H1 (cell line): ENCODE data around the gene POFUT2. TPM values are rescaled to one million over a fixed set of nuclear protein-coding genes. Genes with fewer than 3 reads are reported as not detected.

Source experiments
- CTCF ChIA-PET: fragments of 300-600 bp; sonication (Branson Sonifier 250); formaldehyde crosslinking; loops from one replicate; lab custom pipeline; 2021; ENCODE audit not compliant: partially characterized antibody; lab: Charles Lee
- POLR2A ChIA-PET: fragments of 300-600 bp; sonication (Branson Sonifier 250); formaldehyde crosslinking; loops from one replicate; lab custom pipeline; 2021; ENCODE audit warnings: inconsistent platforms; ENCODE audit not compliant: partially characterized antibody; lab: Charles Lee
- DNase-seq, 2 experiments: peaks; one replicate each; pipeline versions ENCODE4 v3.0.0 to v3.0.0-alpha.2; 2010 to 2022; ENCODE audit warnings: low spot score in 2 of 2, low read depth in 1 of 2, mixed read lengths in 1 of 2
- FAIRE-seq: peaks from 2 replicates; lab custom pipeline; 2011; peaks lifted over from hg19 to GRCh38; lab: Jason Lieb, UNC
- H2AFZ ChIP-seq: 2 replicates; pipeline ENCODE4 v1.8.1; 2012; ENCODE audit warnings: low read length, inconsistent platforms
- H2AK5ac ChIP-seq: 2 replicates; pipeline ENCODE4 v1.6.1; 2013; ENCODE audit warnings: low read depth, low read length
- H2BK120ac ChIP-seq: replicated peaks from 2 replicates; pipeline ENCODE3; 2013; ENCODE audit warnings: low read depth, low read length, inconsistent platforms
- H2BK12ac ChIP-seq: 2 replicates; pipeline ENCODE4 v1.6.1; 2013; ENCODE audit warnings: low read depth, low read length
- H2BK15ac ChIP-seq: 2 replicates; pipeline ENCODE4 v1.6.1; 2013; ENCODE audit warnings: low read length
- H2BK20ac ChIP-seq: 2 replicates; pipeline ENCODE4 v1.6.1; 2013; ENCODE audit warnings: low read length
- H2BK5ac ChIP-seq: 2 replicates; pipeline ENCODE4 v1.6.1; 2013; ENCODE audit warnings: low read depth, low read length
- H3K14ac ChIP-seq: 2 replicates; pipeline ENCODE4 v1.6.1; 2013; ENCODE audit warnings: inconsistent platforms; ENCODE audit not compliant: insufficient read length
- H3K18ac ChIP-seq: 2 replicates; pipeline ENCODE4 v1.6.1; 2013; ENCODE audit warnings: low read length; ENCODE audit errors: extremely low read depth
- H3K23ac ChIP-seq: 2 replicates; pipeline ENCODE4 v1.6.1; 2013; ENCODE audit warnings: inconsistent platforms; ENCODE audit not compliant: insufficient read length
- H3K23me2 ChIP-seq: 2 replicates; pipeline ENCODE4 v1.6.1; 2013; ENCODE audit warnings: low read depth, low read length
- H3K27ac ChIP-seq: 2 replicates; pipeline ENCODE4 v1.6.1; 2011; ENCODE audit warnings: low read depth, low read length, inconsistent platforms
- H3K27me3 ChIP-seq, 4 experiments: replicated peaks in 1 of 4; 1 replicate in 1 of 4; 2 replicates in 3 of 4; pipeline versions ENCODE4 v1.6.1 to v1.8.1; 2011 to 2013; ENCODE audit warnings: low read length in 3 of 4, mild to moderate bottlenecking in 3 of 4, inconsistent platforms in 2 of 4, mixed read lengths in 2 of 4, moderate library complexity in 1 of 4; ENCODE audit not compliant: control insufficient read depth in 3 of 4, insufficient read depth in 3 of 4; ENCODE audit errors: extremely low read depth in 1 of 4
- H3K36me3 ChIP-seq, 4 experiments: 2 replicates each; pipeline versions ENCODE4 v1.6.1 to v1.8.1; 2011 to 2013; ENCODE audit warnings: mild to moderate bottlenecking in 4 of 4, low read length in 3 of 4, moderate library complexity in 2 of 4, control low read depth in 1 of 4, inconsistent platforms in 1 of 4; ENCODE audit not compliant: insufficient read depth in 4 of 4, control insufficient read depth in 2 of 4
- H3K4ac ChIP-seq: replicated peaks from 2 replicates; pipeline ENCODE3; 2013; ENCODE audit warnings: low read length, low read depth, mixed read lengths, inconsistent platforms; ENCODE audit not compliant: insufficient read length
- H3K4me1 ChIP-seq, 4 experiments: replicated peaks in 1 of 4; 1 replicate in 1 of 4; 2 replicates in 3 of 4; pipeline versions ENCODE4 v1.6.1 to v1.8.1; 2011 to 2013; ENCODE audit warnings: low read length in 3 of 4, inconsistent platforms in 2 of 4, mixed read lengths in 1 of 4; ENCODE audit not compliant: insufficient read depth in 4 of 4, control insufficient read depth in 3 of 4
- H3K4me2 ChIP-seq, 2 experiments: 2 replicates each; pipeline versions ENCODE4 v1.6.1 to v1.8.1; 2011 to 2013; ENCODE audit warnings: low read depth in 2 of 2, low read length in 2 of 2, control low read depth in 1 of 2, inconsistent platforms in 1 of 2, mild to moderate bottlenecking in 1 of 2; ENCODE audit not compliant: insufficient read depth in 1 of 2
- H3K4me3 ChIP-seq, 4 experiments: fragments of 200-600, 300-600 bp in 1 of 4; sonication (generic), shearing (Covaris generic), sonication (Bioruptor Twin) in 1 of 4; 2 replicates each; pipeline versions ENCODE4 v1.5.1 to v1.8.1; 2011 to 2016; ENCODE audit warnings: low read length in 4 of 4, low read depth in 3 of 4, control low read depth in 2 of 4, inconsistent platforms in 2 of 4, mild to moderate bottlenecking in 2 of 4, mixed read lengths in 1 of 4, moderate library complexity in 1 of 4; ENCODE audit not compliant: insufficient read depth in 2 of 4; ENCODE audit errors: extremely low read depth in 1 of 4
- H3K56ac ChIP-seq: replicated peaks from 2 replicates; pipeline ENCODE3; 2013; ENCODE audit warnings: low read depth, mild to moderate bottlenecking, mixed read lengths, low read length, inconsistent platforms; ENCODE audit not compliant: insufficient read length
- H3K79me1 ChIP-seq: 2 replicates; pipeline ENCODE4 v1.6.1; 2013; ENCODE audit warnings: low read depth, low read length, control low read depth
- H3K79me2 ChIP-seq, 2 experiments: 2 replicates each; pipeline versions ENCODE4 v1.6.1 to v1.8.1; 2012 to 2013; ENCODE audit warnings: low read length in 2 of 2, mild to moderate bottlenecking in 2 of 2, inconsistent platforms in 1 of 2; ENCODE audit not compliant: insufficient read depth in 2 of 2, control insufficient read depth in 1 of 2
- H3K9ac ChIP-seq, 4 experiments: replicated peaks in 1 of 4; 1 replicate in 1 of 4; 2 replicates in 3 of 4; pipeline versions ENCODE4 v1.6.1 to v1.8.1; 2011 to 2013; ENCODE audit warnings: low read depth in 3 of 4, low read length in 3 of 4, control low read depth in 2 of 4, mild to moderate bottlenecking in 2 of 4, moderate library complexity in 2 of 4, inconsistent platforms in 1 of 4; ENCODE audit errors: extremely low read depth in 1 of 4
- H3K9me3 ChIP-seq, 2 experiments: 2 replicates each; pipeline versions ENCODE4 v1.6.1 to v1.8.1; 2012 to 2013; ENCODE audit warnings: mild to moderate bottlenecking in 2 of 2, moderate library complexity in 2 of 2, control low read depth in 1 of 2, inconsistent platforms in 1 of 2, low read depth in 1 of 2, low read length in 1 of 2, mixed read lengths in 1 of 2; ENCODE audit not compliant: insufficient read depth in 2 of 2
- H4K20me1 ChIP-seq, 2 experiments: replicated peaks in 1 of 2; 2 replicates each; pipeline versions ENCODE3 to v1.8.1; 2011 to 2013; ENCODE audit warnings: inconsistent platforms in 2 of 2, low read length in 2 of 2, mild to moderate bottlenecking in 1 of 2; ENCODE audit not compliant: insufficient read depth in 2 of 2, control insufficient read depth in 1 of 2
- H4K5ac ChIP-seq: 2 replicates; pipeline ENCODE4 v1.6.1; 2013; ENCODE audit warnings: low read length, low read depth, mixed read lengths, inconsistent platforms; ENCODE audit not compliant: insufficient read length
- H4K8ac ChIP-seq: 2 replicates; pipeline ENCODE4 v1.8.0; 2013; ENCODE audit warnings: mild to moderate bottlenecking, moderate library complexity, low read length, inconsistent platforms; ENCODE audit not compliant: insufficient read depth; ENCODE audit errors: extremely low read depth
- H4K91ac ChIP-seq: replicated peaks from 2 replicates; pipeline ENCODE3; 2013; ENCODE audit warnings: low read length, mixed read lengths, inconsistent platforms; ENCODE audit not compliant: insufficient read length
- GTF2F1 ChIP-seq: IDR thresholded peaks from 2 replicates; pipeline ENCODE4 v1.6.1; 2012; ENCODE audit warnings: low read depth, low read length, improper control_type of control experiment, borderline replicate concordance
- SRF ChIP-seq: IDR thresholded peaks from 2 replicates; pipeline ENCODE4 v1.6.1; 2011; ENCODE audit warnings: mild to moderate bottlenecking, low read depth, low read length, moderate library complexity
- WGBS, 2 experiments: shearing (Covaris generic) in 1 of 2; methylation state at CpG; one replicate each; pipeline versions ENCODE4 v1.1.6 to v1.1.7; 2013 to 2015; ENCODE audit warnings: low lambda C conversion rate in 2 of 2, mixed read lengths in 2 of 2, inconsistent platforms in 1 of 2, low coverage in 1 of 2, missing lambda C conversion rate in 1 of 2; ENCODE audit not compliant: insufficient replicate concordance in 2 of 2, insufficient coverage in 1 of 2, insufficient read length in 1 of 2; ENCODE audit errors: extremely low coverage in 1 of 2, missing lambda C conversion rate in 1 of 2; 5-methylcytosine and 5-hydroxymethylcytosine counted together
- polyA plus RNA-seq, 7 experiments: library from polyadenylated mRNA; depleted of rRNA in 3 of 7; stranded (reverse) in 5 of 7; unstranded in 2 of 7; fragments of >200 nt in 5 of 7; fragments of 200-250 nt in 2 of 7; gene quantifications; 1 replicate in 5 of 7; 2 replicates in 1 of 7; 4 replicates in 1 of 7; pipeline versions ENCODE4 v1.2.1 to v1.2.3, GENCODE V29; 2011 to 2013; ENCODE audit warnings: missing spikeins in 2 of 7, mixed read lengths in 2 of 7
- total RNA-seq: library from RNA; stranded (reverse); fragmentation: NEBNext Ultra II Directional; extraction: Animal tissue kit (Norgen Biotek cat#: 25700); gene quantifications from 2 replicates; pipeline ENCODE4 v1.2.1, GENCODE V29; 2021

Gene POFUT2
- total and polyA plus RNA-seq, 2 of the 8 experiments (the other 6 are each of a cell fraction or from before 2014, with no cell fraction given) = 13.7 to 32.1 TPM

DNA sequence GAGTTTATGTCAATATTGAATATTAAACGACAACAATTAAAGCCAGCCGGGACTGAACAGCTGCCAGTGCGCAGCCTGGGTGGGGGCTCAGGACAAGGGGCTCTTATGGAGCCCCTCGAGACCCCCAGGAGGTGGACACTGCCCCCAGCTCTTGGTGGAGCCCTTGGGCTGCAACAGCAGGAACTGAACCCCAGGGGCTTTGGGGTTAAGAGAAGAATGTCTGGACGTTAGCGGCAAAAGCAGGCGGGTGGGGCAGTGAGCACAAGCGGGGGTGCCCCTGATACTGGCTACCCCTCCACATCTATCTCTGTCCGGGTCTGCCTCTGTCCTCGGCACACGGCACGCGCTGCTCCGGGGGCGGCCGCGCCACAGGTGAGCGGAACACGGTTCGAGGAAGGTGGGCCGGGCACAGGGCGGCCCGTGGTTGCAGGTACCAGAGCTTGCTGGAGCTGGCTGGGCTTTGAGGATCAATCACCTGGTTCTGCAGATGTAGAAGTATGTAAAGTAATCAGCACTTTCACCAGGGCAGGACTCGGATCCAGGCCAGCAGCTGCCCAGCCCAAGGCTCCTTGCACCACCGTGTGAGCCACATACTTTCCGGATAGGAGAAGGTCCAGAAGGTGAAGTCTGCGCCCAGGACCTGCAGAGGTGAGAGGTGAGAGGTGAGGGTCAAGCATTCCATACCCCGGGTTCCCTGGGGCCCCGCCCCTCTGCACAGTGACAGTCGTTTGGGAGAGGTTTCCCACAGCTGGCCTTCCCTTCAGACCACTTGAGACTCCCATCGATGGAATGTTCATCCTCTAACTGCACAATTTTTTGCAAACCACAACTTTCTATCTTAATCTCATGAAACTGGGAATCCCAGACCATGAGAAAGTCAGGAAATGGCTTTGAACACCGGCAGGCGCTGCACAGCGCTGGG, 12.4 kb upstream of the POFUT2 start:
- Histone ChIP-seq H3K36me3 (no peaks in the 10 kb centered on the region), H4K91ac (no peak overlapping the region), H3K18ac (no peak overlapping the region), H2BK12ac (no peak overlapping the region), H3K79me2 (0 out of 4 replicates have a peak, but pooled peaks cover 0 to 5% of the 10 kb centered on the region in 2 experiments), H3K23ac (no peak overlapping the region), H3K9me3 (no peaks in the 10 kb centered on the region), H2BK20ac (no peak overlapping the region), H3K56ac (no peak overlapping the region), H3K27ac (no peak overlapping the region), H2BK15ac (no peak overlapping the region), H4K20me1 (no peaks in the 10 kb centered on the region), H4K5ac (no peak overlapping the region), H2BK5ac (no peak overlapping the region), H3K4me1 (peaks cover 0 to 3% (median under 1%) of the 10 kb centered on the region in 4 experiments; a peak in 3 of 7 replicates), H3K9ac (no peak overlapping the region), H3K4ac (no peak overlapping the region), H3K27me3 (no peaks in the 10 kb centered on the region), H3K4me3 (no peak overlapping the region), H2AFZ (no peak overlapping the region), H3K4me2 (no peak overlapping the region), H4K8ac (no peak overlapping the region), H2BK120ac (no peak overlapping the region), H2AK5ac (no peak overlapping the region), H3K79me1 (no peaks in the 10 kb centered on the region; the same call in 1 of the 2 replicates), H3K14ac (no peak overlapping the region), H3K23me2 (no peaks in the 10 kb centered on the region; the same call in 1 of the 2 replicates)
- WGBS, 2 experiments = 93% methylated on average over 34 of the region's 34 CpGs; no CpG with 5 or more reads in 1 of the 2 experiments
- POLR2A ChIA-PET = no interaction called here
- CTCF ChIA-PET = interaction anchor here (0.7 to 5.0 kb wide), 7 partner anchors 8 to 140 kb away, joined by 3 to 17 read pairs (median 3); no protein-coding TSS in a partner anchor
- DNase-seq = no peak
- TF ChIP-seq GTF2F1 (no peak), SRF (no peak)
- no peak for FAIRE-seq
